Activated naive CD4-positive, alpha-beta T cell treated with anti-CD3 and anti-CD28 coated beads, Interleukin-2, amount 50 U/mL, for 72 hours (primary cell): ENCODE data around the gene G2E3. TPM values are rescaled to one million over a fixed set of nuclear protein-coding genes. Genes with fewer than 3 reads are reported as not detected.
"Not testable (repeated sequence)": the region's sequence is repeated elsewhere in the genome, so short reads cannot be mapped to it uniquely, and the experiment has no call there.

Experiments
- ATAC-seq, 2 donors: fragments of 150-1000 bp; cut with Tn5 transposase; 2 replicates each; pipeline ENCODE4 v1.10.0; 2021; ENCODE audit warnings: mild to moderate bottlenecking in 2 of 2, moderate library complexity in 2 of 2
- DNase-seq, 2 donors: peaks; one replicate each; pipeline ENCODE4 v3.0.0; 2021 to 2022; ENCODE audit warnings: low spot score in 2 of 2
- H3K27ac Mint-ChIP-seq, 2 donors: one replicate each; pipeline ENCODE4 v1.8.0; 2022; ENCODE audit warnings: mild to moderate bottlenecking in 2 of 2, mixed read lengths in 2 of 2
- H3K36me3 Mint-ChIP-seq, 2 donors: one replicate each; pipeline ENCODE4 v1.8.0; 2022; ENCODE audit warnings: mixed read lengths in 2 of 2
- H3K9me3 Mint-ChIP-seq, 2 donors: one replicate each; pipeline ENCODE4 v1.8.0; 2022; ENCODE audit warnings: mixed read lengths in 2 of 2
- total RNA-seq, 2 donors: library from RNA; stranded (reverse); gene quantifications; one replicate each; pipeline ENCODE4 v1.2.3, GENCODE V29; 2022

The G2E3 gene
- 10 to 100 TPM; 32.0 to 37.7 TPM for total RNA-seq

- Mint-ChIP-seq H3K36me3 (peaks cover 21 to 31% of the 10 kb centered on the region in 2 donors), H3K9me3 (no peaks in the 10 kb centered on the region), H3K27ac (peak within 1 kb of the TSS; percentile 95 to 100)
- DNase-seq (peak; percentile 90 to 92), ATAC-seq (peak; percentile 100)
Measured at GRCh38 chr14:30558675-30559555, at the start of gene G2E3. G2E3 (plus strand) TSS chr14:30559158; CDS start chr14:30581080, 21,922 bp downstream.

GRCh38 chr14:30517737-30518136 is 41.2 kb upstream of the G2E3 start:
- H3K27ac Mint-ChIP-seq: no peak overlapping the region
- H3K36me3 Mint-ChIP-seq: no peaks in the 10 kb centered on the region
- ATAC-seq (no peak), DNase-seq (no peak)
- H3K9me3 Mint-ChIP-seq: no peaks in the 10 kb centered on the region

GRCh38 chr14:30518867-30519560 is 39.9 kb upstream of the G2E3 start:
- Mint-ChIP-seq H3K9me3 (no peaks in the 10 kb centered on the region), H3K36me3 (no peaks in the 10 kb centered on the region), H3K27ac (no peak overlapping the region)
- no peak for ATAC-seq
- no peak for DNase-seq

- no peak overlapping the region for H3K27ac Mint-ChIP-seq
- no peaks in the 10 kb centered on the region for H3K9me3 Mint-ChIP-seq
- DNase-seq (no peak), ATAC-seq (no peak)
- H3K36me3 Mint-ChIP-seq: no peaks in the 10 kb centered on the region
Measured at GRCh38 chr14:30519961-30520360, 39.0 kb upstream of the G2E3 start.

- no peak for DNase-seq
- H3K9me3 Mint-ChIP-seq: no peaks in the 10 kb centered on the region
- no peak for ATAC-seq
- no peaks in the 10 kb centered on the region for H3K36me3 Mint-ChIP-seq
- H3K27ac Mint-ChIP-seq: no peak overlapping the region
Measured at GRCh38 chr14:30520536-30520935, 38.4 kb upstream of the G2E3 start.

GRCh38 chr14:30521899-30522736 is 36.8 kb upstream of the G2E3 start:
- ATAC-seq (no peak), DNase-seq (no peak)
- no peak overlapping the region for H3K27ac Mint-ChIP-seq
- no peaks in the 10 kb centered on the region for H3K9me3 Mint-ChIP-seq
- H3K36me3 Mint-ChIP-seq: no peaks in the 10 kb centered on the region

GRCh38 chr14:30525833-30526232 is 33.1 kb upstream of the G2E3 start:
- Mint-ChIP-seq H3K27ac (no peak overlapping the region), H3K9me3 (no peaks in the 10 kb centered on the region)

GRCh38 chr14:30527196-30527595 is 31.8 kb upstream of the G2E3 start:
- DNase-seq (no peak), ATAC-seq (no peak)
- H3K9me3 Mint-ChIP-seq: no peaks in the 10 kb centered on the region
- H3K36me3 Mint-ChIP-seq: no peaks in the 10 kb centered on the region
- H3K27ac Mint-ChIP-seq: no peak overlapping the region

More at GRCh38 chr14:30525833-30526232, 33.1 kb upstream of the G2E3 start:
- H3K36me3 Mint-ChIP-seq: no peaks in the 10 kb centered on the region
- no peak for ATAC-seq
- no peak for DNase-seq

GRCh38 chr14:30528119-30528518 is 30.8 kb upstream of the G2E3 start:
- DNase-seq (no peak), ATAC-seq (no peak)
- Mint-ChIP-seq H3K9me3 (no peaks in the 10 kb centered on the region), H3K27ac (no peak overlapping the region), H3K36me3 (no peaks in the 10 kb centered on the region)

GRCh38 chr14:30528778-30529642 is 29.9 kb upstream of the G2E3 start:
- Mint-ChIP-seq H3K9me3 (no peaks in the 10 kb centered on the region), H3K36me3 (no peaks in the 10 kb centered on the region), H3K27ac (no peak overlapping the region)
- DNase-seq: no peak
- ATAC-seq: no peak

- ATAC-seq: no peak
Measured at GRCh38 chr14:30532264-30532663, 26.7 kb upstream of the G2E3 start.

GRCh38 chr14:30533126-30533525 is 25.8 kb upstream of the G2E3 start:
- no peaks in the 10 kb centered on the region for H3K9me3 Mint-ChIP-seq
- H3K36me3 Mint-ChIP-seq: no peaks in the 10 kb centered on the region
- no peak for ATAC-seq
- H3K27ac Mint-ChIP-seq: no peak overlapping the region
- no peak for DNase-seq

More at GRCh38 chr14:30532264-30532663, 26.7 kb upstream of the G2E3 start:
- Mint-ChIP-seq H3K9me3 (no peaks in the 10 kb centered on the region), H3K27ac (no peak overlapping the region), H3K36me3 (no peaks in the 10 kb centered on the region)
- DNase-seq: no peak

- DNase-seq: no peak
- Mint-ChIP-seq H3K27ac (no peak overlapping the region), H3K36me3 (no peaks in the 10 kb centered on the region), H3K9me3 (no peaks in the 10 kb centered on the region)
- peak in 1 of 2 donors; percentile 86 for ATAC-seq
Measured at GRCh38 chr14:30541318-30541717, 17.6 kb upstream of the G2E3 start.

- H3K27ac Mint-ChIP-seq, ATAC-seq, H3K36me3 Mint-ChIP-seq, H3K9me3 Mint-ChIP-seq, DNase-seq: not testable (repeated sequence)
Measured at GRCh38 chr14:30546735-30547134, 12.2 kb upstream of the G2E3 start.

- no peak for DNase-seq
- Mint-ChIP-seq H3K27ac (no peak overlapping the region), H3K36me3 (no peaks in the 10 kb centered on the region), H3K9me3 (peaks cover 0 to 3% of the 10 kb centered on the region in 2 donors)
- ATAC-seq: no peak
Measured at GRCh38 chr14:30547388-30548048, 11.4 kb upstream of the G2E3 start.
